ENCODE results near the gene SAP130. TPM values are rescaled to one million over a fixed set of nuclear protein-coding genes. Genes with fewer than 3 reads are reported as not detected.

Gene SAP130
- polyA plus RNA-seq, 1 of the 3 experiments (the other 2 are of a cell fraction) = 19.0 TPM

- no peak overlapping the region for H3K9ac ChIP-seq
- H3K9me3 ChIP-seq = no peaks in the 10 kb centered on the region
- H3K4me2 ChIP-seq = no peak overlapping the region
- H4K20me1 ChIP-seq (ENCODE audit: insufficient read depth) = no peaks in the 10 kb centered on the region
- H3F3A ChIP-seq (replicated peaks; ENCODE audit: insufficient read depth) = no peaks in the 10 kb centered on the region
- DNase-seq = no peak
- POLR2A ChIA-PET = no interaction called here
- H3K36me3 ChIP-seq (replicated peaks in 1 of 2; ENCODE audit: control insufficient read depth in 1 of 2, insufficient read depth in 2 of 2, low read length in 1 of 2) = no peaks in the 10 kb centered on the region
- no peak overlapping the region for H3K4me3 ChIP-seq (ENCODE audit: low read depth in 2 of 2, low read length in 1 of 2)
- H3K4me1 ChIP-seq (ENCODE audit: control insufficient read depth in 1 of 2, insufficient read depth in 2 of 2, low read depth in 1 of 2, low read length in 1 of 2) = peaks cover 0 to 4% of the 10 kb centered on the region in 2 experiments; a peak in 1 of 4 replicates
- CTCF ChIA-PET = interaction anchor here (0.9 to 3.9 kb wide), 22 partner anchors 10 to 509 kb away, joined by 3 to 69 read pairs (median 6); partner anchors contain the start of gene UGGT1
- no peak overlapping the region for H3K27ac ChIP-seq (ENCODE audit: low read depth in 2 of 2, low read length in 1 of 2)
- H3K27me3 ChIP-seq (ENCODE audit: insufficient read depth) = no peaks in the 10 kb centered on the region
- no peak for TF ChIP-seq RAD21 (IDR thresholded peaks at IDR 0.05; ENCODE audit: low read length)
- TF ChIP-seq MAX (IDR thresholded peaks at IDR 0.05; ENCODE audit: low read depth) = no peak
- no peak for TF ChIP-seq CHD2 (IDR thresholded peaks at IDR 0.05; ENCODE audit: low read length, partially characterized antibody)
- TF ChIP-seq EZH2phosphoT487 (IDR thresholded peaks at IDR 0.05; ENCODE audit: borderline replicate concordance, low read depth) = no peak
- TF ChIP-seq SMC3 (IDR thresholded peaks at IDR 0.05; ENCODE audit: low read depth, low read length) = no peak
- TF ChIP-seq GATA2 (CRISPR knock-in tag; IDR thresholded peaks at IDR 0.05) = no peak
- no peaks in the 10 kb centered on the region for H3K79me2 ChIP-seq (ENCODE audit: insufficient read depth)
- no peaks in the 10 kb centered on the region for H3K9me2 ChIP-seq
- no peak overlapping the region for H2AFZ ChIP-seq (ENCODE audit: low read depth)
- WGBS (ENCODE audit: low lambda C conversion rate) = 100% methylated on average over 1 of the region's 1 CpG
These were observed 36.5 kb upstream of the SAP130 start for GRCh38 chr2:128064353-128064752.

GRCh38 chr2:128062571-128062970 lies 34.7 kb upstream of the SAP130 start:
- H3K9me3 ChIP-seq = no peaks in the 10 kb centered on the region
- no peaks in the 10 kb centered on the region for H3F3A ChIP-seq (replicated peaks; ENCODE audit: insufficient read depth)
- no peaks in the 10 kb centered on the region for H3K79me2 ChIP-seq (ENCODE audit: insufficient read depth)
- CTCF ChIA-PET = interaction anchor here (0.7 to 3.9 kb wide), 21 partner anchors 9 to 1334 kb away, joined by 3 to 69 read pairs (median 7); partner anchors contain the start of gene UGGT1
- H3K4me1 ChIP-seq (ENCODE audit: control insufficient read depth in 1 of 2, insufficient read depth in 2 of 2, low read depth in 1 of 2, low read length in 1 of 2) = peaks cover 0 to 4% of the 10 kb centered on the region in 2 experiments; a peak in 1 of 4 replicates
- H3K4me2 ChIP-seq = no peak overlapping the region
- POLR2A ChIA-PET = no interaction called here
- DNase-seq = no peak
- H3K36me3 ChIP-seq (replicated peaks in 1 of 2; ENCODE audit: control insufficient read depth in 1 of 2, insufficient read depth in 2 of 2, low read length in 1 of 2) = no peaks in the 10 kb centered on the region
- no peak overlapping the region for H3K9ac ChIP-seq
- H2AFZ ChIP-seq (ENCODE audit: low read depth) = no peak overlapping the region
- no peaks in the 10 kb centered on the region for H4K20me1 ChIP-seq (ENCODE audit: insufficient read depth)
- H3K4me3 ChIP-seq (ENCODE audit: low read depth in 2 of 2, low read length in 1 of 2) = no peak overlapping the region
- TF ChIP-seq CHD2 (IDR thresholded peaks at IDR 0.05; ENCODE audit: low read length, partially characterized antibody) (no peak), MXI1 (IDR thresholded peaks at IDR 0.05; ENCODE audit: low read depth, low read length) (no peak), JUND (IDR thresholded peaks at IDR 0.05) (no peak), RFX5 (IDR thresholded peaks at IDR 0.05; ENCODE audit: low read length) (no peak), TEAD4 (IDR thresholded peaks at IDR 0.05; ENCODE audit: borderline replicate concordance, insufficient read depth) (no peak), ZBTB33 (IDR thresholded peaks at IDR 0.05; ENCODE audit: borderline replicate concordance, low read depth) (no peak), FOXJ3 (CRISPR knock-in tag; IDR thresholded peaks at IDR 0.05) (no peak), TCF12 (IDR thresholded peaks at IDR 0.05) (no peak), YY1 (IDR thresholded peaks at IDR 0.05; ENCODE audit: low read depth) (no peak), RAD21 (IDR thresholded peaks at IDR 0.05; ENCODE audit: low read length) (no peak), MAX (IDR thresholded peaks at IDR 0.05; ENCODE audit: low read depth) (no peak), EZH2phosphoT487 (IDR thresholded peaks at IDR 0.05; ENCODE audit: borderline replicate concordance, low read depth) (no peak), SMC3 (IDR thresholded peaks at IDR 0.05; ENCODE audit: low read depth, low read length) (no peak), RXRA (IDR thresholded peaks at IDR 0.05; ENCODE audit: borderline replicate concordance, low read depth) (no peak), FOSL2 (IDR thresholded peaks at IDR 0.05; ENCODE audit: borderline replicate concordance, low read depth) (no peak), NFIC (IDR thresholded peaks at IDR 0.05; ENCODE audit: borderline replicate concordance) (no peak), USF2 (IDR thresholded peaks at IDR 0.05; ENCODE audit: borderline replicate concordance, low read depth, low read length) (no peak), NRF1 (IDR thresholded peaks at IDR 0.05; ENCODE audit: low read depth, low read length) (no peak)
- WGBS (ENCODE audit: low lambda C conversion rate) = 74% methylated on average over 8 of the region's 8 CpGs
- no peaks in the 10 kb centered on the region for H3K27me3 ChIP-seq (ENCODE audit: insufficient read depth)
- no peaks in the 10 kb centered on the region for H3K9me2 ChIP-seq
- H3K27ac ChIP-seq (ENCODE audit: low read depth in 2 of 2, low read length in 1 of 2) = no peak overlapping the region
